HG03045 (cell line): ENCODE results near the gene P2RX1.
A peak's percentile ranks its signal among the peaks of the same experiment; 100 is the strongest.

ENCODE experiments used
- ATAC-seq: cut with Tn5 transposase; IDR thresholded peaks from one replicate; pipeline ENCODE4 v1.9.1; 2021; ENCODE audit warnings: mild to moderate bottlenecking, moderate library complexity; ENCODE audit not compliant: unreplicated experiment

The P2RX1 gene

DNA sequence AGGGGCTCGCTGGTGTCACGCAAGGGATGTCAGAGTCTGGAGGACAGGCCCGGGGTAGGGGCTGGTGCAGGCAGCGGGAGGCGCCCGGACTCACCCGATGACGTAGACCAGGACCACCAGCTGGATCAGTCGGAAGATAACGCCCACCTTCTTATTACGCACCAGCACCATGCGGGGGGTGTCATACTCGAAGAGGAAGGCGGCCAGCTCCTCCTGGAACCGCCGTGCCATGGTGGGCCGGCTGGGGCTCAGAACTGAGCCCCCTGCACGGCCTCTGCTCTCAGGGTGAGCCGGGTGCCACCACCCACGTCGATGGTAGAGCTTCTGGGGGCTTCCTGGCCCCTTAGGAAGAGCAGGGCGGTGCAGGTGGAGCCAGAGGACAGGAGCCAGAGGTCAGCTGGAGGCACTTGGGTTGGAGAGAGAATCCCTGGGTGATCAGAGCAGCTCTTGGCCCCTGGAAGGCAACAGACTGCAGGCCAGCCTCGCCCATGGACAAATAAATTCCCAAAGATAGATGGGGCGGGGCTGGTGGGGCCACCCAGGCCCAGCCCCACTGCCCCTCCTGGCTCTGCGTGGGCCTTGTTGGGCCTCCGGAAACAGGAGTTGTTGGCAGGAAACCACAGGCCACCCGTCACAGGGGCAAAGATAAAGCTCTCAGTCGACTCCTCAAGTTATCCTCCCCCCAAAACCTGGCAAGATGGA is at the start of gene P2RX1:
P2RX1 (minus strand) TSS at position 471 of the 702 bp plus-strand sequence; CDS start at position 231, 240 bp downstream.
- ATAC-seq = no peak

DNA sequence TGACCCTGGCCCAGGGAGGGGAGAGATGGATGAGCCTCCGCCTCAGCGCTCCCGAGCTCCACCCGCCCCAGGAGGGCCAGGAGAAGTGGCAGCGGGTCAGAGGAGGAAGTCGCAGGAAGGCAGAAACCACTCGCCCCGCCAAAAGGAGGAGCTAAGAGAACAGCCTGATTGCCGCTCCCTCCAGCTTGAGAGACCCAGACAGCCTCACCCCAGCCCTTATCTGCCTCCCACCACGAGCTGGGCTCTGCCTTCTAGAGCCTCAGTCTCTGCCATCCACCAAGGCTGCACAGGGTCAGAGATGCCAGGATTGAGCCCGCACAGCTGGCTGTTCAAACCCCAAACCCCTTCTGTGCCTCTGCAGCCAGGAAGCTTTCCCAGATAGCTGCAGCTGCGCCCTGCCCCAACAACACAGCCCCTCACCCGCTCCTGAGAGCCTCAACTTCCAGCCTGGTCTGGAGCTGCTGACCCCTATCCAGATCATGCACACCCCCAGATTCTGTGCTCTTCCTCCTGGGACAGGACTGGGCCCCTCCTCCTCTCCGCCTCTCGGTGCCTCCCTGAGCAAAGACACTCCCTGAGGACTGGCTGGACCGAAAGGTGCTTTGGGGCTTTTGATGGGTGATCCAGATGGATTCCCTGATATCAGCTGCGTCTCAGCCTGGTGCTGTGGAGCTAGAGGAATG is 49.0 kb upstream of the P2RX1 start:
- peak; percentile 45 for ATAC-seq

DNA sequence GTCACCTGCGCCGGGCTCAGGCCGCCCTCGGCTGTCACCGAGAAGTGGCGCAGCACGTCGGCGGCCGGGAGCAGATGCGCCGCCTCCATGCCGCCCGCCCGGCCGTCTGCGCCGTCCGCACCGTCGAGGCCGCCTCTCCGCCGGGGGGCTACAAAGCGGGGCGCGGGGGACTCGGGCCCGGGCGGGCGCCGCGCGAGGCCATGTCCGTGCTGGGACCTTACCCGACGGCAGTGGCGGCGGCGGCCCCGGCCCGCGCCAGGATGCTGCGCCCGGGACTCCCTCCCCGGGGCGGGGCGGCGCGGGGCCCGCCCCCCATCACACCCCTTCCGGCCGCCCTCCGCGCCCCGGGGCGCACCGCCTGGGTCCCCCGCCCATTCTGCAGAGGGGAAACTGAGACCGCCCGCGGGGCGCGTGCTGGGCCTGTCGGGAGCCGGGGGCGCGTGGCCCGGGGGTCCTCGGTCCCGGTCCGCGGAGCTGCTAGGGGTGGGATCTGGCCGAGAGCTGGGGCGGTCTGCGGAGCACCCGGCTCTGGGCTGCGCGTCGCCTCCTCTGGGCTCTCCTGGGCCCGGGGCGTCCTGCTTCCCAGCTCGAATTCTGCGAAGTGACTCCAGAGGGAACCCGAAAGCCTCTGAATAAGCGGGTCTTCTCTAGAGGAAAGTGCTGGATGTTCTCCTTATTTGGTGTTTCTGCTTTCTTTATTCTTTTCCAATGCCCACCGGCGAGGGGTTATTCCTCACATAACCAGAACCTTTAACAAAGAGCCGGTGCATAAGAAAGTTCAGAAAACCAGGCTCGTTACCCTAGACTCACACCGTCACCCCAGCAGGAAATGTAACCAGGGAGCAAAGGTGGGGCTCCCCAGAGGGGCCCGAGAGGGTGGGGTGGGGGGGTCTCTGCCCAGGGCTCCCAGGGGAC is 48.2 kb upstream of the P2RX1 start, which contains the start of gene ATP2A3:
ATP2A3 (minus strand) TSS at position 235 of the 915 bp plus-strand sequence; CDS start at position 89, 146 bp downstream.
- ATAC-seq = peak; percentile 42

DNA sequence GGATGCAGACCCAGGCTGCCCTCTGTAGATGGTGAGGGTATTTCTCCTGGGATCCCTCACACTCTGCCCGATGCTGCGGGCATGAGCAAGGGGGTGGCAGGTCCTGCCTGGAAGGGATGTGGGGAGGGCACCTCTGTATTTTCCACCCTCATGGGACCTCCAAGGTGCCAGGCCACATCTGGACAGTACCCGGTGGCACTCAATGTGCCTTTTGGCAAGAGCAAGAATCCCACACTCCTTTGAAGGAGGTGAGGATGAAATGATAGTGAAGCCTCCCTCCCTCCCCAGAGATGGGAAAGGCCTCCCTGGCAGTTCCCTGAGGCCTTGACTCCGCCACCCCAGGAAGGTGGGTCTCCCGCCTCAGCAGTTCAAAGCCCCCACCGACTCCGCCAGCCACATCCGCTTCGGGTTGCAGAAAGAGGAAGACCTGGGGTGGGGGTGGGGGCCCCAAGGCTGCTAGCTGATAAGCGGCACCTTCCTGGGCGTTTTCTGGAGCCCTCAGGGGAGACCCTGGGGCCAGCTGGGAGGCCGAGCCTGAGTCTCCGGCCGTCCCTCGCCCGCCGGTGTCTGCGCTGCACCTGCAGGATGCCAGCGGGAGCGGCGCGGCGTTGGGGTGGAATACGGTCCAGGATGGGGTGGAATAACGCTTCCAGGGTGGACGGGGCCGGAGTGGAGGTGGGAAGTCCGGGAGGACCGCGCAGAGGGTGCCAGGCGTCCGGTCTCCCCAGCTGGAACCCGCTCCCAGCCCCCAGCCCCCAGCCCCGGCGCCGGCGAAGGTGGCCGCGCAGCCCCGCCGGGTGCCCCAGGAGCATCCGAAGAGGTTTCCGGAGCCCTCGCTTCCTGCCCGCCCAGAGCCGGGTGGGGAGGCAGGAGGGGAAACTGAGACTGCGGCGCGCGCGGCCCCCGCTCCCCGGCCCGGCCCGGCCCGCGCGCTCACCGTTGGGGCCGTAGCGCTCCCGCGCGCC is 47.3 kb upstream of the P2RX1 start:
- no peak for ATAC-seq

DNA sequence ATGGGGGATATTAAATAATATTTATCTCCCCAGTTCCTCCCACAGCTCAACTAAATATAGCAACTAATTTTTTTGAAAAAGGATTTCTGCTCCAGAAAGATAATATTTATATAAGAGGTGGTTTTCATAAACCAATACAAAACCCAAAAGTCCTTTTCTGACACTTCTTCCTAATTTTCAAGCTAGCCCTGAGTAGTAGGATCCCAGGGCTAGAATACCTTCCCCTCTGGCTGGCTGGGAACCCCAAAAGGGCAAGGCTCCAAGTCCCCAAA is 46.6 kb upstream of the P2RX1 start:
- ATAC-seq = no peak

DNA sequence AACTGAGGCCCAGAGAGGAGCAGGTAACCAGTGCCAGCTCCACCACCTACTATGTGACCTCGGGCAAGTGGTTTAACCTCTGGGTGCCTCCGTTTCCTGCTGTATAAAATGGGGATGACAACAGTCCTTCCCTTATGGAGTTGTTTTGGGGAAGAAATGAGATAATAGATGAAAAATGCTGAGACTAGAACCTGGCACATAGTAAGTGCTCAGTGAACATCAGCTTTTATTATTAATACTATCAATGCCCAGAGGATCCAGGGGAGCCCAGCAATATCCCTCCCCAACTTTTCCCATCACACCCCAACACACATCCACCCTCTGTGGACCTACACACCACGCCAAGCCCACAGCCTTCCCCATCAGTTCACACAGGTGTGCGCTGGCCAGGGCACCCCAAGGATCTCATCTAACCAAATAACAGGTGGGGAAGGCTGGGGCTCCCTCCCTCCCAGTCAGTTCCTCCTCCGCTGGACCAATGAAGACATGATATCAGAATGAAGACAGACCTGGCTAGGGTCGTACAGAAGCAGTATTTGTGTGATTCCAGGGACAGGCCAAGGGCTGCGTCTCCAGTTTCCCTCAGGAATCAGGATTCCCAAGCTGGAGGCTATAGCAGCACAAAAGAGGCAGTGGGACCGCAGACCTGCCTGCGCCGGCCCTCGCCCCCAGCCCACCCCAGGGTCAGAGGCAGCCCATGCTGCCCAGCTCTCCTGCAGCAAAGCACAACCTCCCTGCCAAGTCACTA is 46.1 kb upstream of the P2RX1 start:
- no peak for ATAC-seq

DNA sequence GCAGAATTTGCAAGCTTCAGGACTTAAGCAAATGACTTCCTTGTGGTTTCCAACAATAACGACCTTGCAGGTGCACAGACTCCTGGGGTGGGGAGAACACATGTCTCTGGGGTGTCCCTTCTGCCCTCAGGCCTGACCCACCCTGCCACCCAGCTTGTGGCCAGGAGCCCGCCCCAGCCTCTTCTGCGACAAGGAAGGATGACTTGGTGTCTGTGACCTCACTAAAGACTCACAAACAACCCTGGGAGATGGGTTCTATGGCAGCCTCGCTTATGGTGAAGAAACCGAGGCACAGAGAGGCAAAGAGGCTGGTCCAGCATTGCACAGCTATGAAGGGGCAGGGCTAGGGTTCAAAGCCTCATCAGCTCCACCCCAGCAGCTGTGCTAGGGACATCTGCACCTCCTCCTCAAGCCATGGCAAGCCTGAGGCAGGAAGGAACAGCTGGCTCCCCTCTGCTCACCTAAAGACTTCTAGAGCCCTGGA is 45.3 kb upstream of the P2RX1 start:
- no peak for ATAC-seq

DNA sequence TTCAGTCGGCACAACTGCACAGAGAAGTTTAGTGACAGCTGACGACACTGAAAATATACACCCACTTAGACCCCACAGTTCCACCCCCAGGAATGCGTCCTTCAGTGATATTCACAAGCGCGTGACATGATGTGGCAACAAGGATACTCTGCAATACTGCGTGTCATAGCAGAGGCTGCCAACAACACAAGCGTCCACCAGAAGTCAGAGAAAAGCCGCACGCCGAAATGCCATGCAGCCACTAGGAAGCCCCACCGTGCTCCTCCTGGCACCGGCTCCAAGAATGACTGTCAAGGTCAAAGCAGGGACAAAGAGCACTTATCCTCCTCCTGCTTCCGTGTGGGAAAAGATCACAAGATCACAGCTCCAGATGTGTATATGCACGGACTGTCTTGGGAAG is 44.5 kb upstream of the P2RX1 start:
- ATAC-seq = no peak

DNA sequence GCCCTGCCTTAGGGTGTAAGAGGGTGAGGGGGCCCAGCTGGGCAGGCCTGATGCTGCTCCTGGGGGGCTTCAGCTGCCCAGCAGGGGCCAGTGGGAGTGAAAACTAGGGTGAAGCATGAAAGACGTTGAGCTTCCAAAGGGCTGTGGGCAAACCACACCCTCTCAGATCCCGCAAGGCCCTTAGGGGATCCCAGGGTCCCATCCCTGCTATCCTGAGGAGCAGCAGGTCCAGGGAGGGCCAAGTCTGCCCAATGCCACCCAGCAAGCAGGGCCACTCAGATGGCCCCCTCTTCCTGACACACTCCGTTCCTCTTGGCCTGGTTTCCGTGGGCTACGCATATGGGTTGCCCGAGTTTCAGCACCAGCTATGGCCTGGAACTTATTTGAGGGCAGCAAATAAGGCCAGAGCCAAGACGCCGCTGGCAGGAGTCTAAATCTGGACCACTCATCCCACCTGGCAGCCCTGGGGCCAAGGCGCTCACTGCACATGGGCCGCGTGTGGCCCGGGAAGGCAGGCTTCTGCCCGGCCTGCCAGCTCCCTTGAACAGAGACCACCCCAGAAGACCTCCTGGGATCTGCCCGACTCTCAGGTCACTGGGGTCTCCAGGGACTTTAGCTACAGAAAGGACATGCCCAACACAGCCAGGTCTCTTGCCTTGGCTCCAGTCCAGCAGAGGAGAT is 43.8 kb upstream of the P2RX1 start:
- no peak for ATAC-seq

DNA sequence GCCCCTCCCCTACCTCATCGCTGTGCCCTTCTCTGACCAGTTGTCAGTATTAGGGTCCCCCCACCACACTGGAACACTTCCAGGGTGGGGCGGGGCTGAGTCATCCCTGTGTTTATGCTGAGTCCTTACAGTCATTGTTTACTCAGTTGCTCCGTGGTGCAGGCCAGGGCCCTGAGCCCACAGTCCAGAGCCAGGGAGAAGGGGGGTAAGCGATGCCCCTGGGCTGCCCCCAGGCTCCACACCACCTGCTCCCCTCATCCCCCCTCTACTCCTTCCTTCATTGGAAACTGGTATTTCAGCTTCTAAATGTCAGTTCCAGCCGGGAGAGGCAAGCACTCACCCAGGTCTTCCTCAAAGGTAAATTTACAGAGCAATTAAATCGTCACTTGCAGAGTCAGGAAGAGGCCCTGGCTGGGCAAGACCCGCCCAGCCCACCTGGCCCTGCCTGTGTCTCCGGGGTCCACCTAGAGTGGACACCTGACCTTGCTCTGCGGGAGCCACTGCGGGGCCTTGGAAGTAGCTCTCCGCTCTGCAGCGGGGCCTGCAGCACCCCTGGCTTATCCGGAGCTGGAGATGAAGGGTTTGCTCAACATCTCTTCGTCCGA is 43.1 kb upstream of the P2RX1 start:
- ATAC-seq = no peak

DNA sequence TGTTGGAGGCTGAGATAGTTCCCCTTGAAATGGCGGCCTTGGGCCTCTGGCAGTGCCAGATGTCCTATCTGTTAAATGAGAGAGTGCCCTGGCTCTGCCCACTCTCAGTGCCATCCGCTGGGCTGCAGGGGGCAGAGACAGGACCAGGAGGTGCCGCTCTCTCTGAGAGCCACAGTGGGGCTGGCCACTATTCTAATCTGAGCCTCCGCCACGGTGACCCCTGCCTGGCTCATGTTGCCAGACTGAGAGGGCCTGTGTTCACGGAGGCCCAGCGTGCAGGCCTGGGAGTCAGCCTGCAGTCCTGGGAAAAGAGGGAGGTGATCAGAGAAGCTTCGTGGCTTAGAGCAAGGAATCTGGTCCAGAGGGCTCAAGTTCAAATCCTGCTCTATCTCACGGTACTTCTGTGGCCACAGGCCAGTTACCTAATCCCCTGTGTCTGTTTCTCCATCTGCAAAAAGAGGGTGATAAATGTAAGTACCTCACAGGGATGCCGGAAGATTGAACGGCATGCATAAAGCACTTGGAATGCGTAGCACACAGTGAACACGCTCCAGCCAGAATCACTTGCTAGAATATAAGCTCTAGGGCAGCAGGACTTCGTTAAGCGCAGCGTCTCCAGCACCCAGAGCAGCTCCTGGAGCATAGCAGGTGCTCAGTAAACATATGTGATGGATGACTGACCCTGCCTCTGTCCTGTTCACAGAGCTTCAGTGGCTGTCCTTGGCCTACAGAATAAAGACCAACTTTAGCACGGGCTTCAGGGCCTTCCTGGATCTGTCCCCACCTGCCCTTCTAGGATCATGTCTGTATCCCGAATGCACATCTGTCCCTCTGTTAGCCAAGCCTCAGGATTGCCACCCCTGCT is 41.7 kb upstream of the P2RX1 start:
- ATAC-seq = no peak

DNA sequence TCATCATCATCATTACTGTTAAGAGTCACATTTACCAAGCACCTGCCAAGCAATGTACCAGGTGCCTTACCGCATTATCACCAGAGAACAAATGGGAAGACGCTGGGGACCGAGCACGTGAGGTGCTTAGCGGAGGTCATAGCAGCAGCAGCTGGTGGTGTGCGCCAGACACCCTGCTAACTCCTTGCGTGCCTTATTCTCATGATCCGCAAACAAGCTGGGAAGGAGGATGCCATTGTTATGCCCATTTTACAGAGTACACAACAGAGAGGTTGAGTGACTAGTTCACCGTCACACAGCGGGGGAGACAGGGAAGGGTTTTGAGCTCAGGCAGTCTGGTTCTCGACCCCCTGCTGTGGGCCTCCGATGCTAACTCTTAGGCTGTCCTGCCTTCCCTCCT is 40.7 kb upstream of the P2RX1 start:
- ATAC-seq = no peak

DNA sequence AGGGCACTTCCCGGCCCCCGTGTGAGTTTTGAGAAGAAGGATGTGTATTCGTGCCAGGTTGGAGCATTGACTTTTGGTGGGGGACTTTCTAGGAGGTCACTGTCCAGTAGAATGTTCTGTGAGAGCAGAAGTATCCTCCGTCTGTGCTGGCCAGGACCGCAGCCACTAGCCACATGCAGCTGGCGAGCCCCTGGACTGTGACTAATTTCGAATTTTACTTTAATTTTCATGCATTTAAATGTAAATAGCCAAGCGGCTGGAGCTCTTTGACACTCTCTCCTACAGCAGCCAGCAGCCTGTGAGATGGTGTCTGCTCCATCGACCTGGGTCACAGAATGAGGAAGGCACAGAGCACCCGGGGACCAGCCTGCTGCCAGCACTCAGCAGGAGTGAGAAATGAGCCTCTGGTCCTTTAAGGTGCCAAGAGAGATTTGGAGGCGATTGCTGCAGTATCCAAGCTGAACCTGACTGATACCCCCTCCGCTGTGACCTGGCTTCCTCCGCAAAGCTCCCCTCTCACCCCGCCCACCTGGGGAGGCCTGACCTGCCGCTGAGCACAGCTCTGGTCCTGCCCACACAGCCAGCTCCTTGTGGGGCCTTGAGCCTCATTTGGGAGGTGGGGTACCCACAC is 40.2 kb upstream of the P2RX1 start:
- ATAC-seq = no peak

DNA sequence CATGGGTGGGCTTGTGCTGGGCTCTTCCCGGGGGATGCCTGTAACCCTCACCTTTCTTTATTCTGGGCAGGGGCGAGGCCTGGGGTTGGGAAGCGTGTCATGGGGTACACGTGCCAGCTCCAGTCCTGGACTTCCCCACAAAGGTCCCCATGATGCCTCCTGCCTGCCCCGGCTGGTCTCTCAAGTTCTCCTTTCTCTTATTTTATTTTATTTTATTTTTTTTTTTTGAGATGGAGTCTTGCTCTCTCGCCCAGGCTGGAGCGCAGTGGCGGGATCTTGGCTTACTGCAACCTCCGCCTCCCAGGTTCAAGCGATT is 39.4 kb upstream of the P2RX1 start:
- ATAC-seq = no peak

DNA sequence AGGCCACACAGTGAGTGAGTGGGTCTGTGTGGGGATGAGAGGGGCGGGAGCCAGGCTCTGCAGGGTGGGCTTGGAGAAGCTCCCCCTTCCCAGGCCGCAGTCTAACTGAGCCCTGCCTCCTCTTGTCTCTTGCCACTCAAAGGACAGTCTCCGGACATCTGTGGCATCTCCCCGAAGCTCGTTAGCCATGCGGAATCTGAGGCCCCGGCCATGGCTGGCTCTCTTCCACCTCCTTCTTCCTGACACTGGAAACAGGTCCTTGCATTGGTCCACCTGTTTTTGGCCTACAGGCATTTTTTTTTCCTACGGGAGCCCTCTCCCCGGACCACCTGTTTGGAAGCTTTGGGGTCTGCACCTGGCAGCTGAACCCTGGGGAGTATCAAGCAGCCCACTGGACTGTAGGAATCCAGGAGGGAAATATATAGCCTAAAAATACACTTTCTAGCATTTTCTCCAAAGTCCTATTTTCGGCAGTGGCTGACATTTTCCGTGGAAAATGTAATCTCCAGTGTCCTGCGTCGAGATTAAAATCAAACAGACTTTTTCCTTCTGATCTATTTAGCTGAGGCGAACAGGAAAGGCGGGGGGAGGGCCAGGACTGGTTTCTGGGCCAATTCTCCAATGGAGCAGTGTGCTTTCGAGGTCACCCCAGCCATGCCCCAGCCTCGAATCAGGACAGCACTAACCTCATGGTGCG is 38.9 kb upstream of the P2RX1 start:
- ATAC-seq = no peak

DNA sequence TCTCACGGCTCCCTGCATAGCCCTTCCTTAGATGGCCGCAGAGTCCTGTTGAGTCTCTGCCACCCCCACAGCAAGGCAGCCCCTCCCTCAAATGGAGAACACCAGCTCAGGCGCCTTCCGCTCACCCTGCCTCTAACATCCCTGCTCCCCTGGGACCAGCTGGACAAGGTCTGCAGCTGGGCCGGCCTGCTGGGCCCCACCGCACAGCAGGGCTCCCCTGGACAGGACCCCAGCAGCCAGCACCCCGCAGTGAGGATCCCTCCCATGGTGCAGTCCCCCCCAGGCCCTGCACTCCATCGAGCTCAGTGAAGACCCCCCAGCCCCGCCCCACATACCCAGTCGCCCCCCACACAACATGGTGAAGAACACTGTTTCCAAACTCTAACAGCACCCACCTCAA is 37.8 kb upstream of the P2RX1 start:
- ATAC-seq = no peak

DNA sequence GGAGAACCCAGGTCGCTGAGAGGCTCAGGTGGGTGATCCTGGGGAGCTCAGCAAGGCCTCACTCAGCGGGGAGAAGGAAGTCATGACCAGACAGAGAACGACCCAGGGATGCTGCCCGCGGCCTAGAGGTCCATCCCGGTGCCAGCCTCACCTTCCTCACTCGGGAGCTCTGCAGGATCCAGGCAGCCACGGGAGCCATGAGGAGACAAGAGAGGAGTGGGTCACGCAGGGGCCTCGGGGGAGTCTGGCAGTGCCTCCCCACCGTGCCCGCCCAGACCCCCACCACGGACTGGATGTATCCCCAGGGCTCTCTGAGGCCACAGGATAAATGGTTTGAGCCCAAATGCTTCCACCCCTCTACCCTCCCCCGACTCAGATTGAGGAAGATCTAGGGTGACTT is 37.3 kb upstream of the P2RX1 start:
- no peak for ATAC-seq
